ENCODE measurements around the gene FABP1. TPM values are rescaled to one million over a fixed set of nuclear protein-coding genes. Genes with fewer than 3 reads are reported as not detected.

Gene FABP1
- total and polyA plus RNA-seq, 2 of the 4 experiments (the other 2 are of a cell fraction): not detected

DNA sequence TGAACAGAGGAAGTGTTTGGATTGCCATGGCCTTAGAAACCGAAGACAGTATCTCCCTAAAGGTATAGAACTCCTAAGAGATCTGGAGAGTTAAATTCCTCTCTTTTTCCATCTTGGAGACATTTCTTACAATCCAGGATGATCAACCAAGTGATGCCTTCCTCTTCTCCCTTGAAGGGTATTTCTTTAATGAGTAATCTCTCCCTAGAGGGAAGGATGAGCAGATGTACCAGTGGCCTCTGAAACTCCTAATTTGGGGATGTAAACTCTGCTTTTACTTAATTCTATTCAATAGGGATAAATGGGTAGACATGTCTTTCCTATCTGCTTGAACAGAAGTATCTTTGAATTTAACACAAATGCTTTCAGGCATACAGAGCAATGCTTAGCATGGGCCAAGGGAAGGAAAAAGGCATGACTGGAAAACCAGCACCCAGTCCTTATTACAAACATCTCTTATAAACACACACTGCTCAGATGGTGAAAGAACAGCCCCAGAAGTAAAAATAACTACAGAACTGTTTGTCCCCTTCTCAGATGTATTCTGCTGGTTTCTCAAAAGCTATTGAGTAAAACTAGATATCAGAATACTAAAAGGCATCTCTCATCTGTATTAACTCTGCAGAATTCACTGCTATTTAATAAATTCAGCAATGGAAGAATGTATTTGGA lies 37.6 kb upstream of the FABP1 start:
- in situ Hi-C loops (cut with MboI; ENCODE audit: low sequenced_read_pairs) (no loop called here), dilution Hi-C loops (cut with HindIII; ENCODE audit: low sequenced_read_pairs, unreplicated experiment) (no loop called here), intact Hi-C loops (cut with micrococcal nuclease) (loop anchor here (1.0 kb wide), 1 partner anchor 9 kb away; no protein-coding TSS in a partner anchor)
- ATAC-seq (ENCODE audit: low read depth): no peak
- H2AK9ac ChIP-seq (replicated peaks; ENCODE audit: low read depth, low read length, poor library complexity): no peak overlapping the region
- no peaks in the 10 kb centered on the region for H3K9me3 ChIP-seq (ENCODE audit: control insufficient read depth, insufficient read depth, low read length)
- WGBS, 2 experiments (ENCODE audit: extremely low coverage in 2 of 2, insufficient read length in 1 of 2): no CpG with 5 or more reads among the region's 1 CpG
- H2BK15ac ChIP-seq (ENCODE audit: low read depth, low read length): no peak overlapping the region
- H2BK5ac ChIP-seq (ENCODE audit: low read depth, low read length, poor library complexity, severe bottlenecking): no peak overlapping the region
- H3K23ac ChIP-seq (ENCODE audit: low read depth, low read length): no peak overlapping the region
- no peak overlapping the region for H3K4ac ChIP-seq (ENCODE audit: low read depth, low read length)
- no peak overlapping the region for H3K14ac ChIP-seq (replicated peaks; ENCODE audit: low read depth, low read length)
- H3K9me1 ChIP-seq (ENCODE audit: insufficient read depth, low read length): no peaks in the 10 kb centered on the region
- TF ChIP-seq MXI1 (IDR thresholded peaks at IDR 0.05; ENCODE audit: borderline replicate concordance, low read depth, low read length) (no peak), RCOR1 (IDR thresholded peaks at IDR 0.05; ENCODE audit: insufficient replicate concordance, low read length) (no peak), SMC3 (IDR thresholded peaks at IDR 0.05; ENCODE audit: low read depth, low read length) (no peak), CEBPB (IDR thresholded peaks at IDR 0.05; ENCODE audit: low read depth, low read length) (no peak), BHLHE40 (IDR thresholded peaks at IDR 0.05; ENCODE audit: low read depth, low read length) (no peak), MAFK (IDR thresholded peaks at IDR 0.05; ENCODE audit: low read depth, low read length) (no peak), MAZ (IDR thresholded peaks at IDR 0.05; ENCODE audit: borderline replicate concordance, low read depth, low read length) (no peak), CHD1 (IDR thresholded peaks at IDR 0.05; ENCODE audit: low read depth, low read length) (no peak), RAD21 (IDR thresholded peaks at IDR 0.05; ENCODE audit: low read length) (no peak), FOS (IDR thresholded peaks at IDR 0.05; ENCODE audit: low read depth, low read length) (no peak), POLR2A (IDR thresholded peaks at IDR 0.05; ENCODE audit: low read depth, low read length) (no peak), NFE2L2 (IDR thresholded peaks at IDR 0.05; ENCODE audit: low read depth, low read length) (no peak)
- TF ChIP-seq, protein P1, sequence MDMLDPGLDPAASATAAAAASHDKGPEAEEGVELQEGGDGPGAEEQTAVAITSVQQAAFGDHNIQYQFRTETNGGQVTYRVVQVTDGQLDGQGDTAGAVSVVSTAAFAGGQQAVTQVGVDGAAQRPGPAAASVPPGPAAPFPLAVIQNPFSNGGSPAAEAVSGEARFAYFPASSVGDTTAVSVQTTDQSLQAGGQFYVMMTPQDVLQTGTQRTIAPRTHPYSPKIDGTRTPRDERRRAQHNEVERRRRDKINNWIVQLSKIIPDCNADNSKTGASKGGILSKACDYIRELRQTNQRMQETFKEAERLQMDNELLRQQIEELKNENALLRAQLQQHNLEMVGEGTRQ (IDR thresholded peaks at IDR 0.05; ENCODE audit: low read depth, low read length): no peak
- TF ChIP-seq, protein P2, sequence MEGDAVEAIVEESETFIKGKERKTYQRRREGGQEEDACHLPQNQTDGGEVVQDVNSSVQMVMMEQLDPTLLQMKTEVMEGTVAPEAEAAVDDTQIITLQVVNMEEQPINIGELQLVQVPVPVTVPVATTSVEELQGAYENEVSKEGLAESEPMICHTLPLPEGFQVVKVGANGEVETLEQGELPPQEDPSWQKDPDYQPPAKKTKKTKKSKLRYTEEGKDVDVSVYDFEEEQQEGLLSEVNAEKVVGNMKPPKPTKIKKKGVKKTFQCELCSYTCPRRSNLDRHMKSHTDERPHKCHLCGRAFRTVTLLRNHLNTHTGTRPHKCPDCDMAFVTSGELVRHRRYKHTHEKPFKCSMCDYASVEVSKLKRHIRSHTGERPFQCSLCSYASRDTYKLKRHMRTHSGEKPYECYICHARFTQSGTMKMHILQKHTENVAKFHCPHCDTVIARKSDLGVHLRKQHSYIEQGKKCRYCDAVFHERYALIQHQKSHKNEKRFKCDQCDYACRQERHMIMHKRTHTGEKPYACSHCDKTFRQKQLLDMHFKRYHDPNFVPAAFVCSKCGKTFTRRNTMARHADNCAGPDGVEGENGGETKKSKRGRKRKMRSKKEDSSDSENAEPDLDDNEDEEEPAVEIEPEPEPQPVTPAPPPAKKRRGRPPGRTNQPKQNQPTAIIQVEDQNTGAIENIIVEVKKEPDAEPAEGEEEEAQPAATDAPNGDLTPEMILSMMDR (conservative IDR thresholded peaks at IDR 0.05; ENCODE audit: low read depth, low read length): no peak
- no peak overlapping the region for H2BK120ac ChIP-seq (ENCODE audit: low read depth, low read length)
- no peak overlapping the region for H3K27ac ChIP-seq (ENCODE audit: insufficient read depth, low read length)
- H3K4me3 ChIP-seq (ENCODE audit: insufficient read depth, low read depth, low read length): no peak overlapping the region
- no peak overlapping the region for H2AFZ ChIP-seq (replicated peaks; ENCODE audit: low read length, poor library complexity)
- no peak overlapping the region for H3K4me2 ChIP-seq (ENCODE audit: low read depth, low read length)
- H4K8ac ChIP-seq (ENCODE audit: low read depth in 2 of 2, low read length in 2 of 2): no peak overlapping the region
- ChIA-PET CTCF (no interaction called here), POLR2A (ENCODE audit: unreplicated experiment) (no interaction called here)
- no peaks in the 10 kb centered on the region for H3K36me3 ChIP-seq (ENCODE audit: control insufficient read depth, insufficient read depth, low read length)
- H3K27me3 ChIP-seq (ENCODE audit: control insufficient read depth, insufficient read depth, low read length): peaks cover 3% of the 10 kb centered on the region
- H2AK5ac ChIP-seq (ENCODE audit: low read depth, low read length): no peak overlapping the region
- H4K20me1 ChIP-seq (ENCODE audit: insufficient read depth, low read length): no peaks in the 10 kb centered on the region
- H3K4me1 ChIP-seq (ENCODE audit: control insufficient read depth, insufficient read depth, low read length): no peaks in the 10 kb centered on the region
- H2BK20ac ChIP-seq (ENCODE audit: low read depth, low read length): no peak overlapping the region
- DNase-seq: no peak
- no peak overlapping the region for H4K91ac ChIP-seq (ENCODE audit: insufficient read depth, low read depth, low read length)
- no peaks in the 10 kb centered on the region for H3K79me1 ChIP-seq (ENCODE audit: low read depth in 1 of 2, low read length in 2 of 2)
- BruUV-seq (replicated peaks): no TSS peak
- no peak overlapping the region for H4K5ac ChIP-seq (ENCODE audit: low read depth, low read length)
- H3K56ac ChIP-seq (ENCODE audit: extremely low read depth, insufficient read depth, low read length): no peak overlapping the region
- no peak overlapping the region for H3K9ac ChIP-seq (ENCODE audit: low read depth, low read length)
- H3K18ac ChIP-seq (ENCODE audit: low read depth, low read length): no peak overlapping the region

All from IMR-90 (cell line).